ENCODE measurements around the gene MUC2.
"Not testable (repeated sequence)": the region's sequence is repeated elsewhere in the genome, so short reads cannot be mapped to it uniquely, and the experiment has no call there.

Gene MUC2

DNA sequence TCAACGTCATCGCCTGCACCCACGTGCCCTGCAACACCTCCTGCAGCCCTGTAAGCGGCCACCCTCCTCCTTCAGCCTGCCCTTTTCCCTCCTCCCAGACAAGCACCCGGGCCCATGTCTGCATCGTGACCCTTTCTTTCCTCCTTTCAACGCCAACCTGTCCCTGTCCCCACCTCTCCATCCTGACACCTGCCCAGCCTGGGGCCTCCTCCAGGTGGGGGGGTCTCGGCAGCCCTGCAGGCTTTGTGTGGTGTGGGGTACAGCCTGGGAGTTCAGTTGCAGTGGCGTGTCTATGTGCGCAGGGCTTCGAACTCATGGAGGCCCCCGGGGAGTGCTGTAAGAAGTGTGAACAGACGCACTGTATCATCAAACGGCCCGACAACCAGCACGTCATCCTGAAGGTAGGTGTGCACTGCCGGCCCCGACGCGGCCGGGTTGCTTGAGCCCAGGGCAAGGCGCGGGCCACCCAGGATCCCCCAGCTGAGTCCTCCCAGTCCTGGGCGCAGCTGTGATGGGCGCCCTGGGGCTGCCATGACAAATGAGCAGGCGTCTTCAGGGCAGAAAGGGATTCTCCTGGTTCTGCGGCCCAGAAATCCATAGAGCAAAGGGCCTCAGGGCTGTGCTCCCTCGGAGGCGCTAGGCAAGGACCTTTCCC, 33.7 kb downstream of the MUC2 start:
- no peak for DNase-seq

DNA sequence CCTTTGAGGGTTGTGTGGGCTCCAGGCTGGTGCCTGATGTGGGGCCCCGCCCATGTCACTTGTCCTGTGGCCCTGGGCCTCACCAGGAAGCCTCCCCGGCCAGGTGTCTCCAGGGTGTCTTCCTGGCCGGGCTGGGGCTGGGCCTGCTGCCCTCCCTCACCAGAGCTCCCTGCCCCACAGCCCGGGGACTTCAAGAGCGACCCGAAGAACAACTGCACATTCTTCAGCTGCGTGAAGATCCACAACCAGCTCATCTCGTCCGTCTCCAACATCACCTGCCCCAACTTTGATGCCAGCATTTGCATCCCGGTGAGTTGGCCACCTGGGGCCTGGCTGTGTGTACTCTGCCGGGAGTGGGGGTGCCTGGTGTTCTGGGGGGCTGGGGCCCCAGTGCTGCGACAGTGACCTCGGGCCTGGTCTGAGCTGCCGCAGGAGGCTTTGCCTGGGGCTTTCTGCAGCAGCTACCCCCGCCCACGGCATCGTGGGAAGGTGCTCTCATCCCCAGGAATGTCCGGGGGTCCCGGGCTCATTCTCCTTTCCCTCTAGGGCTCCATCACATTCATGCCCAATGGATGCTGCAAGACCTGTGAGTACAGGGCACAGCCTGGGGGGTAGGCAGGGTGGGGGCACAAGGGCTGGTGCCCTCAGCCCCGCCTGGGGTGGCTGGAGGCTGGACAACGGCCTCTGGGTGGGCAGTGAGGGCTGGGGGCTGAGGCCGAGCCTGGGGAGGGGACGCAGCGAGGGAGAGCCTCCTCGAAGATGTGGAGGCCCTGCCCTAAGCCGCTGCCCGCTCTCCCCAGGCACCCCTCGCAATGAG, 34.6 kb downstream of the MUC2 start:
- DNase-seq, result no peak

- no peak for DNase-seq
Observed at GRCh38 chr11:1109918-1110705, 35.4 kb downstream of the MUC2 start.

GRCh38 chr11:1111545-1112212, 37.0 kb downstream of the MUC2 start:
- DNase-seq, result no peak

DNA sequence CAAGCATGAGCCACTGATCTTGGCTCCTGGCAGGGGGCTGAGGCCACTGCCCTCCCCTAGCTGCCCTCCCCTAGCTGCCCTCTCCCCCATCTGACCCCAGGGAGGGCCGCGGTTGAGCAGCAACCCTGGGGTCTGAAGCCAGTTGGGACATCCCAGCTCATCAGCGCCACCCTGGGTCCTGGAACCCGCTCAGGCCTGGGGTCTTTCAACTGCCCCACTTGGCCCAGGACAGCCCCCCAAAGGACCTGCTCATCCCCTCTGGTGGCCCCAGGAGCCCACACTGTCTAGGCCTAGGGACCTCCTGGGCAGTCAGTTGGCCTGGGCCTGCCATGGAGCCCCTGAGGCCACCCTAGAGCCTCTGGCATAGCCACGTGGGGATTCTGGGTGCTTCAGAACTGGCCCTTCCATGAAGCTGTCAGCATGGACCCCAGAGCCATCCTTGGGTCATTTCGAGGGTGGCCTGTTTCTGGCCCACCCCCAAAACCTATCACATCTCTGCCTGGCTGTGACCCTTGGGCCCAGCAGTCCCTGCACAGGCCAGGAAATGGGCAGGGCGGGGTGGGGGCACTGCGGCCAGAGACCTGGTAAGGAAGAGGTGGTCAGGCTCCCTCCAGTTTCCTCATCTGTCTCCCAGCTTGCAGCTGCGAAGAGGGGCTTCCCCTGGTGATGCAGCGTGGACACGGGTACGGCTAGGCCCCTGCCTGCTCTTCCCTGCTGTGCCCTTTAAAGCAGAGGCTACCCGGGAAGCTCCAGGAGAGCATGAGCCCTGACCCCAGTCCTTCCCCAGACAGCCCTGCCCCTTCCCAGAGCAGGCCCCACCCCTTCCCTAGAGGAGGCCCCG, 37.9 kb downstream of the MUC2 start:
- DNase-seq, result no peak

GRCh38 chr11:1113405-1114201, 38.9 kb downstream of the MUC2 start:
- DNase-seq, result no peak

- DNase-seq, result not testable (repeated sequence)
Observed at GRCh38 chr11:1115292-1115691, 40.6 kb downstream of the MUC2 start.

DNA sequence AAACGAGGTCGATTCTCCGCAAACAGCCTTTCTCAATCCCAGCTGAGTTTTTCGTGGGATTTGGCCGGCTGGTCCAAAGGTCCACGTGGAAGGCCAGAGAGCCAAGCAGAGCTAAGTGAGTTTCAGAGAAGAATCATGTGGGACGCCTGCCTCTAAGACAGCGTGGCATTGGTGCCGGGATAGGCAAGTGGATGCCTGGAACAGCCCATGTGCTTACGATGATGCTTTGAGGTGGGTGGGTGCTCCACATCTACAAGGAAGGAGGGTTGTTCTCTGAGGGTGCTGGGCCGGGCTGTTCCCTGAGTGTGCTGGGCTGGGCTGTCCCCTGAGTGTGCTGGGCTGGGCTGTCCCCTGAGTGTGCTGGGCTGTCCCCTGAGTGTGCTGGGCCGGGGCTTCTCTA, 41.4 kb downstream of the MUC2 start:
- no peak for DNase-seq

DNA sequence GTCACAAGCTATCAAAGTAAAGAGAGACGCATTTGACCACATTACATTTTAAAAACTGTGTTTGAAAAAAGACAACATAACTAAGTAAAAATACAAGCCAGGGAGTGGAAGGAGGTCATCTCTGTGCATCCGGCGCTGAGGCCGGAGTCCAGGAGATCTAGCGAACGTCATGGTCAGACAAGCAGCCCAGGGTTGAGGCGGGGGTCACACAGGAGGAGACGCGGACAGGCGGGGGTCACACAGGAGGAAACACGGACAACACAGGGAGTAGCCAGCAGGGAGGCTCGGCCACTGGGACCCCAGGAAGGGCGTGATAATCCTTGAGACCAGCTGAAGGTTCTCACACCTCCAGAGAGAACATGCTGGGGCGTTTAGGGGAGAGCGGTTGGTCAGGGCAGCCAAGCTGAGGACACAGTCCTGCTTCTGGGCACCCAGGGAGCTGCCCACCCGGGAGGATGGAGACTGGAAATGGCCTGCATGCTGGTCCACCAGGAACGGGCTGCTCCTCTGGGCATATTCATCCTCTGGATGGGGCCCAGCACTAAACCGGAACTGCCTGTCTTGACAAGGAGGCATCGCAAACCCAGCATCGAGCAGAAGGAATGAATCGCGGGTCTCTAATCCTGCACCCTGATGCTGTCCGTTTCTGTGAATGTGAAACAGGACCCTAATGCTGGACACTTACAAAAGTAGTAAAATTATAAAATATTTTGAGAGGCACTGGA, 42.2 kb downstream of the MUC2 start:
- DNase-seq, result no peak

GRCh38 chr11:1117992-1118391, 43.3 kb downstream of the MUC2 start:
- no peak for DNase-seq

GRCh38 chr11:1118755-1119603, 44.3 kb downstream of the MUC2 start:
- DNase-seq, result no peak

GRCh38 chr11:1119604-1120146, 45.0 kb downstream of the MUC2 start:
- DNase-seq, result no peak

- DNase-seq, result no peak
Observed at GRCh38 chr11:1120532-1121330, 46.1 kb downstream of the MUC2 start.

GRCh38 chr11:1121331-1121812, 46.7 kb downstream of the MUC2 start:
- DNase-seq, result no peak

DNA sequence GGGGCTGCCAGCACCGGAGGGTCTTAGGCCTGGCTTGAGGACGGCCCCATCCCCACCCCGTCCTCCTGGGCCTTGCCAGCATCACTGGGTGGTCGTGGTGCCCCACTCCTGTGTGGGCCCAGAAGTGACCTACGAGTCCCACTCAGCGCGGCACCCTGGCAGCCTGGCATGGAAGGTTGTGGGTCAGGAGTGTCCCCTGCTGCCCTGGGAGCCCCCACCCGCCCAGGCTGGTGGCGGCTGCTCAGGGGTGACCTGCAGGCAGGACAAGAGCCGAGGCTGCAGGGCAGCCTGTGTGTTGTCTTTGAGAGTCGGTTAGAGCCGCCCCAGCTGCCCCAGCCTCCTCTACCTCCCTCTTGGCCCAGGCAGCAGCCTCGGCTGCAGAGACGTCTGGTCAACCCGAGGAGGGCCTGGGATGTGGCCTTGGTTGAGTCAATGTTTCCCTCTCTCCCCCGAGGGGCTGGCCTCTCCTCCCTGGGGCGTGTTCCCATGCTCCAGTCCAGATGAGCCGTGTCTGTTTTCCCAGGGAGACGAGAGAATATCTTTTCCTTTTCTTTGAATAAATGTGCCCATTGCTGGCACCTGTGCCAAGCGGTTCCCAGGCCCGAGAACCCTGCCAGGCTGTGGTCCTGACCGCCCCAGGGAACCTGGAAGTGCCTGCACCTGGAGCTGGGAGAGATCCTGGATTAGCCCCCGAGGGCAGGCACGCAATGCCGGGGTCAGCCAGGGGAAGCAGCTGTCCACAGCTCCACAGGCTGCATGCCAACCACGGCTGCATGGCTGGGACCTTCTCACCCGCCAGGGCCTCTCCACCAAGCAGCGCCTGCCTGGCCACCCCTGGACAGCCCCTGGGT, 47.4 kb downstream of the MUC2 start:
- DNase-seq, result no peak

DNA sequence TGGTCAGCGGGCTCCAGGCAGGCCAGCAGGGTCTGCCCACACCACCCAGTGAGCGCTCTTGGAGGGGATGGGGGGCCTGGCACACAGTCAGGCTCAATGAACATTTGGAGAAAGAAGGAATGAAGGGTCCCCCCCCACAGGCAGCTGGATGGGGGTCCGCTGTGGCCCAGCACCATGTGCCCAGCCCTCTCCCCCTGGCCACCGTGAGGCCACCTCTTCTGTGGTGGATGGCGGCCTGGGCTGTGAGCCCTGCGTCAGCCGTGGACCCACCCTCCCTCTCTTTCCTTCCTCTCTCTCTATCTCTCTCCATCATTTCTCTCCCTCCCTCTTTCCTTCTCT, 48.0 kb downstream of the MUC2 start:
- no peak for DNase-seq

- DNase-seq, result no peak
Observed at GRCh38 chr11:1123970-1124369, 49.3 kb downstream of the MUC2 start.

All from NCI-H1694 (cell line).